Common myeloid progenitor, CD34-positive (primary cell): ENCODE data around the gene ITPK1.

Experiments used
- CTCF ChIA-PET: fragments of 350-600 bp; sonication (Branson Sonifier 250); formaldehyde crosslinking; loops from one replicate; lab custom pipeline; 2021; ENCODE audit warnings: antibody characterized with exemption; lab: Charles Lee
- POLR2A ChIA-PET: fragments of 350-600 bp; sonication (Branson Sonifier 250); formaldehyde crosslinking; loops from one replicate; lab custom pipeline; 2021; ENCODE audit warnings: antibody characterized with exemption; lab: Charles Lee
- DNase-seq, 3 donors: peaks; one replicate each; pipeline versions ENCODE4 v3.0.0 to v3.0.0-alpha.2; 2013
- H3K27ac ChIP-seq, 2 experiments: 1 replicate in 1 of 2; 2 replicates in 1 of 2; pipeline ENCODE4 v1.7.0; 2013; ENCODE audit warnings: inconsistent platforms in 2 of 2, low read length in 2 of 2, mild to moderate bottlenecking in 2 of 2, low read depth in 1 of 2, moderate library complexity in 1 of 2; ENCODE audit not compliant: severe bottlenecking in 2 of 2, insufficient read depth in 1 of 2, poor library complexity in 1 of 2
- H3K27me3 ChIP-seq, 5 experiments: replicated peaks in 2 of 5; 1 replicate in 3 of 5; 2 replicates in 2 of 5; pipeline versions ENCODE4 v1.6.1 to v1.7.0; 2013; ENCODE audit warnings: low read length in 4 of 5, mild to moderate bottlenecking in 2 of 5, moderate library complexity in 2 of 5, inconsistent platforms in 1 of 5; ENCODE audit not compliant: insufficient read depth in 5 of 5, control insufficient read depth in 4 of 5
- H3K36me3 ChIP-seq, 4 experiments: 1 replicate in 2 of 4; 2 replicates in 2 of 4; pipeline versions ENCODE4 v1.6.1 to v1.7.0; 2013; ENCODE audit warnings: low read length in 3 of 4, control low read depth in 1 of 4, mild to moderate bottlenecking in 1 of 4; ENCODE audit not compliant: control insufficient read depth in 4 of 4, insufficient read depth in 4 of 4
- H3K4me1 ChIP-seq, 4 experiments: 1 replicate in 3 of 4; 2 replicates in 1 of 4; pipeline versions ENCODE4 v1.6.1 to v1.7.1; 2013; ENCODE audit warnings: low read length in 3 of 4, mild to moderate bottlenecking in 3 of 4, control low read depth in 1 of 4, inconsistent platforms in 1 of 4, moderate library complexity in 1 of 4; ENCODE audit not compliant: control insufficient read depth in 4 of 4, insufficient read depth in 4 of 4; ENCODE audit errors: control extremely low read depth in 1 of 4
- H3K4me3 ChIP-seq, 7 experiments: 1 replicate in 4 of 7; 2 replicates in 3 of 7; pipeline versions ENCODE4 v1.5.1 to v1.7.0; 2013; ENCODE audit warnings: mild to moderate bottlenecking in 7 of 7, low read length in 6 of 7, moderate library complexity in 6 of 7, inconsistent platforms in 2 of 7, low read depth in 2 of 7, control low read depth in 1 of 7; ENCODE audit not compliant: insufficient read depth in 4 of 7, control insufficient read depth in 1 of 7; ENCODE audit errors: extremely low read depth in 1 of 7
- H3K9me3 ChIP-seq, 5 experiments: 1 replicate in 4 of 5; 2 replicates in 1 of 5; pipeline versions ENCODE4 v1.6.1 to v1.7.1; 2013; ENCODE audit warnings: low read length in 4 of 5, mild to moderate bottlenecking in 2 of 5, inconsistent platforms in 1 of 5, low read depth in 1 of 5, moderate library complexity in 1 of 5; ENCODE audit not compliant: control insufficient read depth in 4 of 5, insufficient read depth in 2 of 5; ENCODE audit errors: control extremely low read depth in 1 of 5
- WGBS: methylation state at CpG from one replicate; pipeline ENCODE4 v1.1.5; 2013; ENCODE audit not compliant: insufficient coverage; 5-methylcytosine and 5-hydroxymethylcytosine counted together

The ITPK1 gene

DNA sequence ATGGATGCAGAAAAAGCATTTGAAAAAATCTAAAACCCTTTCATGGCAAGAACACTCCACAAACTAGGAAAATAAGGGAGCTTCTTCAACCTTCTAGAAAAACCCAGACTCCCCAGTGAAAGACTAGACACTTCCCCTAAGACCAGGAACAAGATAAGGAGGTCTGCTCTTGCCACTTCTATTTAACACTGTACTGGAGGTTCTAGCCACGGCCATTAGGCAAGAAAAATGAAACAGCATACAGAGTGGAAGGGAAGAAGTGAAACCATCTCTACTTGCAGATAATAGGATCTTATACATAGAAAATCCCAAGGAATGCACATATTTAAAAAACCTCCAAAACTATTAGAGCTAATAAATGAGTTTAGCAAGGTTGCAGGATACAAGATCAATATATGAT, 150.4 kb downstream of the ITPK1 start:
- H3K4me3 ChIP-seq: no peak overlapping the region
- no peaks in the 10 kb centered on the region for H3K27me3 ChIP-seq
- DNase-seq: no peak
- no peak overlapping the region for H3K27ac ChIP-seq
- CTCF ChIA-PET: interaction anchor here (1.3 to 1.7 kb wide), 3 partner anchors 10 to 177 kb away, joined by 4 to 6 read pairs (median 5); no protein-coding TSS in a partner anchor
- no CpG with 5 or more reads among the region's 1 CpG for WGBS
- H3K4me1 ChIP-seq: no peaks in the 10 kb centered on the region
- peaks cover 0 to 3% (median 0%) of the 10 kb centered on the region in 5 experiments for H3K9me3 ChIP-seq
- H3K36me3 ChIP-seq: peaks cover 0 to 23% (median 13%) of the 10 kb centered on the region in 4 experiments
- POLR2A ChIA-PET: no interaction called here

DNA sequence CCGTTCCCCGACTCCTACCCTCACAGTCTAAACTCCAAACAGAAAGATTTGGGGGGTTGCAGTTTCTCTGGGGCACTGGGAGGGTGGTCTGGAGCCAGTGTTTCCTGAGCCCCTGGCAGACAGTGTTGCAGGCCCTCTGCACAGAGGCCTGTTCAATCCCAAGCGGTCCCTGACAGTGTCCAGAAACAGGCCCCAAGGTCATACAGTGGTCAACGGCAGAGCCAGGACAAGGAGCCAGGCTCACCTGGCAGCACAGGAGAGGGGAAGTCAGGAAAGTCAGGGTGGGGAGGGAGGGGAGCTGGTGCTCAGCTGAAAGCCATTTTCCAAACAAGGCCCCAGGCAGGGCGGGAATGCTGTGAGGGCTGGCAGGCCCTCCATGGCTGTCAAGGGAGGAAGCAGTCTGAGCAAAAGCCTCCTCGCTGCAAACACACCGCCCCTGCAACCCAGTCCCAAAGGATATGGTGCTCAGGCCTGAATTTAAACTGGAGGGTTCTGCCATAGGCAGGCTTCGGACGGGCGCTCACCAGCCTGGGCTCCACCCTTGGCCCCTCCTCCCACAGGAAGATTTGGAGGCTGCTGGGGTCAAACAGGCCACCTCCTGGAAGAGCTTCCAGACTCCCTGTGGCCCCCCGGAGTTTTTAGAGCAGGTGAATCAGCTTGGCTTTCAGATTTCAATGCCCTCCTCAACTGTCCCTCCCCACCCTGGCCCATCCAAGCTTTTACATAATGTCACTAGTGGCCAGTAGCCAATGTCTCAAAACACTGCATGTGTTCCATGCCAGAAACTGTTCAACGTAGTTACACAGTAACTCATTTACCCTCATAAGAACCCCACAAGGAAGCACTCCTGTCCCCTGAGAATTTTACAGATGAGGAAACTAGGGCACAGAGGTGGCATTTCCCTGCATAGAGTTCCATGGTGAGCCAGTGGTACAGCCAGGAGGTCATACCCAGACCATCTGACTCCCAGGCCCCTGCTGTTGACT, 151.3 kb downstream of the ITPK1 start:
- DNase-seq: no peak
- Histone ChIP-seq H3K4me3 (no peak overlapping the region), H3K9me3 (peaks cover 0 to 3% (median 0%) of the 10 kb centered on the region in 5 experiments), H3K27me3 (no peaks in the 10 kb centered on the region), H3K36me3 (peaks cover 0 to 22% (median 15%) of the 10 kb centered on the region in 4 experiments), H3K4me1 (no peaks in the 10 kb centered on the region), H3K27ac (no peak overlapping the region)
- ChIA-PET CTCF (interaction anchor here (1.1 to 1.7 kb wide), 4 partner anchors 9 to 178 kb away, joined by 3 to 6 read pairs (median 4); no protein-coding TSS in a partner anchor), POLR2A (no interaction called here)
- WGBS: 92% methylated on average over 10 of the region's 12 CpGs

DNA sequence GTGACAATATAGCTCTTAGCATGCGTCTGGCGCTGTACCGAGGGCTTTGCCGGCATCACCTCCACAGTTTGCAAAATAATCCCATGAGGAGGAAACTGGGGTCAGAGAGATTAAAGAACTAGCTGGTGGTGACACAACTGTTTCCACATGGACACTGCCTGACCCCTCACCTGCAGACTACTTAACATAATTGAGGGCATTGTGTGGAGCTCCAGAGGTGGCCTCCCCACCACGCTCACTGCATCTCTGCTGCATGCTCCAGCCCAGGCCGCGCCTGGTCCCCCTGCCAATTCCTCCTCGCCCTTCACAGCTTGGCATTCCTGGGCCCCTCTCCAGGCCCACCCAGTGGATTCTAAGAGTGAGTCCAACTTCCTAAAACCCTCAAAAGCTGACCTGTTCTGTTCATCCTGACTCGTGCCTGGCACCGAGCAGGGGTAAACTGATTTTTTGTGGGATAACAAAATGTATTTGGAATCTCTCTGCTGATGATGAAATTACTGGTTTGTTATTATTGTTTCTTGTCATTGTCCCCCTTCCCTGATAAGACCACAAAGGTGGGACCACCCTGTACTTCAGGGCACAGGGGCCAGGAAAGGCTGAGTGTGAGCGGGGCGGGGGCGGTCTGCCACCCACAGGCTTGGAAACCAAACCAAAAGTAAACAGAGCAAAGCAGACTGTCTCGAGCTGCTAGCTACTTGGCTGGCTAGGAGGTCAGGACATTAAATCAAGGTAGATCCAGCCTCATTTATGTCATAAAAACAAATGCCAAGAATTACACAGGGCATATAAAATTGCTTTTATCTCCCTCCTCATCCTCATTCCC, 152.2 kb downstream of the ITPK1 start:
- 96% methylated on average over 14 of the region's 14 CpGs for WGBS
- Histone ChIP-seq H3K9me3 (peaks cover 0 to 3% (median 0%) of the 10 kb centered on the region in 5 experiments), H3K4me1 (no peaks in the 10 kb centered on the region), H3K27me3 (no peaks in the 10 kb centered on the region), H3K36me3 (peaks cover 0 to 30% (median 20%) of the 10 kb centered on the region in 4 experiments), H3K27ac (no peak overlapping the region), H3K4me3 (no peak overlapping the region)
- ChIA-PET POLR2A (no interaction called here), CTCF (interaction anchor here (1.1 to 1.8 kb wide), 3 partner anchors 10 to 153 kb away, joined by 3 to 6 read pairs (median 3); no protein-coding TSS in a partner anchor)
- DNase-seq: no peak

DNA sequence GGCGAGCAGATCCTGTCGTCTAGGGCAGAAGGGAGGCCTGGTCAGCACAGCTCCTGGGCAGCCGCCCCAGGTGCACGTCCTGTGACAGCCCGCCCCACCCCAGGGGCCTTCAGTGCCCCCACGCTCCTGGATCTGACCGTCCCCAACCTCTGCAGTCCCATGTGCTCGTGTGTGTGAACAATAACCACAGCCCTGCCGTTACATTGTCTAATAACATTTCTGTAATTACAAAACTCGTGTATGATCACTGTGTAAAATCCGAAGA, 153.0 kb downstream of the ITPK1 start:
- ChIA-PET POLR2A (no interaction called here), CTCF (interaction anchor here (1.0 to 1.8 kb wide), 4 partner anchors 9 to 154 kb away, joined by 3 to 6 read pairs (median 3); no protein-coding TSS in a partner anchor)
- H3K9me3 ChIP-seq: peaks cover 0 to 3% (median 0%) of the 10 kb centered on the region in 5 experiments
- H3K27ac ChIP-seq: no peak overlapping the region
- no peaks in the 10 kb centered on the region for H3K4me1 ChIP-seq
- no peak overlapping the region for H3K4me3 ChIP-seq
- H3K27me3 ChIP-seq: no peaks in the 10 kb centered on the region
- DNase-seq: no peak
- peaks cover 4 to 38% (median 27%) of the 10 kb centered on the region in 4 experiments for H3K36me3 ChIP-seq
- WGBS: 100% methylated on average over 5 of the region's 11 CpGs

DNA sequence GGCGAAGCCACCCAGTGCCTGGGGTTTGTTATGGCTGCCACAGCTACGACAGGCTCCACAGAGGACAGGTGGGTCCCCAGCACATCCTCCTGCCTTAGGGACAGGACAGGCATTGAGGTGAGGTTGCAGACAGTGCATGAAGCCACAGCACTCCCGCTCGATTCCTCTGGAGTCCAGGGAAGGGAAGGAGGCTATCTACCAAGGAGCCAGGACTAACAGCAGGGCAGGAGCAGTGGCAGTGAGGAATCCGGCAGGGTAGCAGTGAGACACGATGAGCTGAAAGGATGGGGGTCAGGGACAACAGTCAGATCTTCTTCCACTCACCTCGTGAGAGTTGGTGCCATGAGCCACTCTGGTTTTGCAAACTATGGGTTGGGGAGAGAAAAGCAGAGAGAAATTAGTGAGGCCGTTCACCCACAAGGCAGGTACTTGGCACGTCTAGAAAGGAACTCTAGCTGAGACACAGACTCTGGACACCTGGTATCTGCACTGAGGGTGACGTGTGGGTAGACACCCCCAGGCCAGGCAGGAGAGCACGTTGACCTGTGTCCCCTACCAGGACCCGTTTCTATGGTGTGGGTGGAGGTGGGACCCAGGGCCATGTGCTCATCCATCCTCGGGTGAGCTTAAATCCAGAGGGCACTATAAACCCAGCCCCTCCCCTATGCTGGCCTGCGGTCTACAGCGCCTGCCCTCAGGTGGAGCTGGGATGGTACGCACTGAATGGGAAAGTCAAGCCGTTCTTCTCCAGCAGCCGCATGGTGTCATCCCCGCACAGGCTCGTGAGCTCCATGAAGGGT, 153.5 kb downstream of the ITPK1 start:
- 97% methylated on average over 18 of the region's 20 CpGs for WGBS
- H3K4me1 ChIP-seq: no peaks in the 10 kb centered on the region
- no peak for DNase-seq
- ChIA-PET POLR2A (no interaction called here), CTCF (interaction anchor here (1.0 to 1.8 kb wide), 3 partner anchors 8 to 155 kb away, joined by 3 to 6 read pairs (median 3); no protein-coding TSS in a partner anchor)
- no peaks in the 10 kb centered on the region for H3K9me3 ChIP-seq
- H3K27ac ChIP-seq: no peak overlapping the region
- H3K4me3 ChIP-seq: no peak overlapping the region
- peaks cover 4 to 43% (median 30%) of the 10 kb centered on the region in 4 experiments for H3K36me3 ChIP-seq
- H3K27me3 ChIP-seq: no peaks in the 10 kb centered on the region

GRCh38 chr14:92961567-92961855, 154.2 kb downstream of the ITPK1 start:
- 89% methylated on average over 7 of the region's 7 CpGs for WGBS
- H3K4me3 ChIP-seq: no peak overlapping the region
- H3K27me3 ChIP-seq: no peaks in the 10 kb centered on the region
- H3K36me3 ChIP-seq: peaks cover 4 to 50% (median 33%) of the 10 kb centered on the region in 4 experiments
- ChIA-PET CTCF (no interaction called here), POLR2A (no interaction called here)
- H3K9me3 ChIP-seq: no peaks in the 10 kb centered on the region
- no peak overlapping the region for H3K27ac ChIP-seq
- DNase-seq: no peak
- H3K4me1 ChIP-seq: no peaks in the 10 kb centered on the region
